Uterus (tissue), 4 donors: ENCODE results near the gene KRTAP19-3. TPM values are rescaled to one million over a fixed set of nuclear protein-coding genes. Genes with fewer than 3 reads are reported as not detected.

ENCODE experiments used
- DNase-seq, 2 donors: peaks; one replicate each; pipeline ENCODE4 v3.0.0-alpha.2; 2019 to 2020
- H3K27ac ChIP-seq, 2 donors: fragments of 200-600 bp; sonication (generic); 1 replicate in 1 of 2; 2 replicates in 1 of 2; pipeline ENCODE4 v1.5.1; 2016 to 2018
- H3K27me3 ChIP-seq, 2 donors: fragments of 200-600 bp; sonication (generic); one replicate each; pipeline ENCODE4 v1.5.1; 2018 to 2019; ENCODE audit warnings: control low read depth in 1 of 2
- H3K36me3 ChIP-seq, 2 donors: fragments of 200-600 bp; sonication (generic); one replicate each; pipeline ENCODE4 v1.5.1; 2019; ENCODE audit warnings: control low read depth in 1 of 2
- H3K4me1 ChIP-seq, 2 donors: fragments of 200-600 bp; sonication (generic); one replicate each; pipeline ENCODE4 v1.5.1; 2018 to 2019; ENCODE audit warnings: control low read depth in 1 of 2
- H3K4me3 ChIP-seq, 2 donors: fragments of 200-600 bp; sonication (generic); 1 replicate in 1 of 2; 2 replicates in 1 of 2; pipeline ENCODE4 v1.5.1; 2018 to 2019; ENCODE audit warnings: mild to moderate bottlenecking in 1 of 2
- H3K9me3 ChIP-seq, 2 donors: fragments of 200-600 bp; sonication (generic); one replicate each; pipeline ENCODE4 v1.5.1; 2019; ENCODE audit warnings: control low read depth in 1 of 2
- CTCF ChIP-seq, 4 experiments: fragments of 200-600 bp in 2 of 4; fragments of 450-650 bp in 2 of 4; sonication (generic) in 2 of 4; IDR thresholded peaks; one replicate each; pipeline ENCODE4 v1.5.1; 2016 to 2019; ENCODE audit warnings: antibody characterized with exemption in 4 of 4, mild to moderate bottlenecking in 2 of 4, moderate library complexity in 1 of 4
- POLR2A ChIP-seq, 2 donors: fragments of 450-650 bp; IDR thresholded peaks; one replicate each; pipeline ENCODE4 v1.6.1; 2016; ENCODE audit warnings: antibody characterized with exemption in 2 of 2, mild to moderate bottlenecking in 1 of 2, moderate library complexity in 1 of 2
- intact Hi-C: fragments of 100-400 bp; cut with DNase I; formaldehyde crosslinking; loops from one replicate; pipeline ENCODE4 v1.15.1; 2023; ENCODE audit warnings: low total_unique reads
- total RNA-seq, 4 donors: library from RNA; depleted of rRNA in 3 of 4; stranded (reverse); fragments of >200 nt in 3 of 4; gene quantifications; one replicate each; pipeline versions ENCODE4 v1.1.0 to v1.2.4, GENCODE V29; 2014 to 2023
- donor health status: DM: yes; HTN: yes; CAD: no.

Gene KRTAP19-3
- total RNA-seq, 4 donors from 2014 or later: not detected

GRCh38 chr21:30497065-30497464, 5.3 kb upstream of the KRTAP19-3 start, which contains the start of gene KRTAP19-4:
Gene KRTAP19-4 (minus strand): TSS chr21:30497165. CDS start chr21:30497110, 55 bp downstream.
- H3K36me3 ChIP-seq: no peaks in the 10 kb centered on the region
- TF ChIP-seq POLR2A (IDR thresholded peaks at IDR 0.05) (no peak), CTCF (IDR thresholded peaks at IDR 0.05) (no peak)
- DNase-seq: no peak
- H3K27ac ChIP-seq: no peak within 1 kb of the TSS
- H3K9me3 ChIP-seq: no peaks in the 10 kb centered on the region
- intact Hi-C loops: no loop called here
- H3K4me3 ChIP-seq: no peak within 1 kb of the TSS
- H3K4me1 ChIP-seq: no peaks in the 10 kb centered on the region
- no peaks in the 10 kb centered on the region for H3K27me3 ChIP-seq

GRCh38 chr21:30487336-30487735, 4.5 kb downstream of the KRTAP19-3 start, which contains the start of gene KRTAP19-2:
Gene KRTAP19-2 (minus strand): TSS chr21:30487436. CDS start chr21:30487348, 88 bp downstream.
- no peaks in the 10 kb centered on the region for H3K27me3 ChIP-seq
- no peak for DNase-seq
- peaks cover 0 to 2% of the 10 kb centered on the region in 2 donors for H3K36me3 ChIP-seq
- H3K27ac ChIP-seq: no peak within 1 kb of the TSS
- H3K9me3 ChIP-seq: no peaks in the 10 kb centered on the region
- intact Hi-C loops: no loop called here
- no peak within 1 kb of the TSS for H3K4me3 ChIP-seq
- no peaks in the 10 kb centered on the region for H3K4me1 ChIP-seq
- TF ChIP-seq POLR2A (IDR thresholded peaks at IDR 0.05) (no peak), CTCF (IDR thresholded peaks at IDR 0.05) (no peak)

GRCh38 chr21:30486180-30486579, 5.6 kb downstream of the KRTAP19-3 start:
- Histone ChIP-seq H3K27ac (no peak overlapping the region), H3K36me3 (peaks cover 0 to 2% of the 10 kb centered on the region in 2 donors), H3K4me3 (no peak overlapping the region), H3K9me3 (no peaks in the 10 kb centered on the region), H3K4me1 (no peaks in the 10 kb centered on the region), H3K27me3 (no peaks in the 10 kb centered on the region)
- TF ChIP-seq POLR2A (IDR thresholded peaks at IDR 0.05) (no peak), CTCF (IDR thresholded peaks at IDR 0.05) (no peak)
- no peak for DNase-seq
- intact Hi-C loops: no loop called here

- H3K4me3 ChIP-seq: no peak overlapping the region
- TF ChIP-seq POLR2A (IDR thresholded peaks at IDR 0.05): no peak
- no peak for TF ChIP-seq CTCF (IDR thresholded peaks at IDR 0.05)
- H3K36me3 ChIP-seq: no peaks in the 10 kb centered on the region
- H3K9me3 ChIP-seq: no peaks in the 10 kb centered on the region
- DNase-seq: no peak
- H3K4me1 ChIP-seq: no peaks in the 10 kb centered on the region
- intact Hi-C loops: no loop called here
- H3K27me3 ChIP-seq: no peaks in the 10 kb centered on the region
- H3K27ac ChIP-seq: no peak overlapping the region
Measured at GRCh38 chr21:30482130-30482529, 9.7 kb downstream of the KRTAP19-3 start.

GRCh38 chr21:30480145-30480544, 11.7 kb downstream of the KRTAP19-3 start, which contains the start of gene KRTAP19-1:
Gene KRTAP19-1 (minus strand): TSS chr21:30480367. CDS start chr21:30480317, 50 bp downstream.
- Histone ChIP-seq H3K4me1 (no peaks in the 10 kb centered on the region), H3K27me3 (no peaks in the 10 kb centered on the region), H3K36me3 (no peaks in the 10 kb centered on the region), H3K27ac (no peak within 1 kb of the TSS), H3K4me3 (no peak within 1 kb of the TSS), H3K9me3 (no peaks in the 10 kb centered on the region)
- no peak for DNase-seq
- intact Hi-C loops: no loop called here
- no peak for TF ChIP-seq CTCF (IDR thresholded peaks at IDR 0.05)
- TF ChIP-seq POLR2A (IDR thresholded peaks at IDR 0.05): no peak
